Astrocyte of the cerebellum (primary cell): ENCODE data around the gene FOXN4.

ENCODE experiments used
- DNase-seq: peaks from one replicate; pipeline ENCODE4 v3.0.0-alpha.2; 2011; ENCODE audit warnings: low read depth
- H3K4me3 ChIP-seq: 2 replicates; pipeline ENCODE4 v1.5.1; 2011; ENCODE audit warnings: mild to moderate bottlenecking, low read depth, low read length, moderate library complexity
- CTCF ChIP-seq: IDR thresholded peaks from 2 replicates; pipeline ENCODE4 v1.5.1; 2012; ENCODE audit warnings: low read length, low read depth, moderate library complexity, mild to moderate bottlenecking; ENCODE audit errors: missing control alignments
- in situ Hi-C: cut with HindIII; loops from 2 replicates; pipeline ENCODE4 v1.10.0; 2017; ENCODE audit warnings: low sequenced_read_pairs

The FOXN4 gene

GRCh38 chr12:109346920-109347319 is 37.8 kb upstream of the FOXN4 start:
- in situ Hi-C loops, result no loop called here
- no peak for TF ChIP-seq CTCF
- no peak overlapping the region for H3K4me3 ChIP-seq
- no peak for DNase-seq

GRCh38 chr12:109345428-109345827 is 36.3 kb upstream of the FOXN4 start:
- TF ChIP-seq CTCF, result no peak
- no peak for DNase-seq
- in situ Hi-C loops, result no loop called here
- H3K4me3 ChIP-seq, result no peak overlapping the region

- DNase-seq, result no peak
- in situ Hi-C loops, result no loop called here
- no peak for TF ChIP-seq CTCF
- no peak overlapping the region for H3K4me3 ChIP-seq
These were observed 34.6 kb upstream of the FOXN4 start for GRCh38 chr12:109343677-109344076.

GRCh38 chr12:109336593-109336992 is 27.5 kb upstream of the FOXN4 start:
- H3K4me3 ChIP-seq, result no peak overlapping the region
- DNase-seq, result no peak
- TF ChIP-seq CTCF, result no peak
- in situ Hi-C loops, result no loop called here

- no peak for DNase-seq
- in situ Hi-C loops, result no loop called here
- H3K4me3 ChIP-seq, result no peak overlapping the region
- no peak for TF ChIP-seq CTCF
These were observed 25.8 kb upstream of the FOXN4 start for GRCh38 chr12:109334887-109335286.

GRCh38 chr12:109331301-109331952 is 22.3 kb upstream of the FOXN4 start:
- TF ChIP-seq CTCF, result no peak
- no peak for DNase-seq
- in situ Hi-C loops, result no loop called here
- H3K4me3 ChIP-seq, result no peak overlapping the region
